Measurements from ENCODE around the gene PLEKHG5. TPM values are rescaled to one million over a fixed set of nuclear protein-coding genes. Genes with fewer than 3 reads are reported as not detected.
"Not testable (repeated sequence)": the region's sequence is repeated elsewhere in the genome, so short reads cannot be mapped to it uniquely, and the experiment has no call there.

The PLEKHG5 gene
- total RNA-seq, 1 donor from 2014 or later: 17.2 TPM

DNA sequence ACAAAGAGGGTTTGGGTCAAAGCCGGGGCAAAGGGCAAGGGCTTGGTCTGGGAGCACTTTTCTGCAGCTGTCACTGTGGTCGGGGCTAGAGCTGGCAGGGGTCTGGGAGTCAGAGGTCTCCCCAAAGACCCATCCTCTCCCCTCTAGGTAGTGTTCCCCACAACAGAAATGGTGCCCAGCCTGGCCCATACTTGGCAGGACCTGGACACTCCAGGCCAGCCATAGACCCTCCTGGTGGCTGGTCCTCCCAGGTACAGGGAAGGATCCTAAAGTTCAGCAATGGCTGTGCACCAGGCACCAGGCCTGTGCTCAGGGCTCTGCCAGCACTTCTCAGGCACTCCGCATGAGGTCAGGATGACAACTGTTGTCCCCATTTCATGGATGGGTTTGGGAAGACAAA lies 55.9 kb downstream of the PLEKHG5 start:
- intact Hi-C loops (cut with DNase I): loop anchor here (10.0 kb wide), 2 partner anchors 71 to 191 kb away; partner anchors contain the start of gene HES3
- no peaks in the 10 kb centered on the region for H3K36me3 ChIP-seq
- peaks cover 9% of the 10 kb centered on the region for H3K4me1 ChIP-seq
- TF ChIP-seq, protein P1, sequence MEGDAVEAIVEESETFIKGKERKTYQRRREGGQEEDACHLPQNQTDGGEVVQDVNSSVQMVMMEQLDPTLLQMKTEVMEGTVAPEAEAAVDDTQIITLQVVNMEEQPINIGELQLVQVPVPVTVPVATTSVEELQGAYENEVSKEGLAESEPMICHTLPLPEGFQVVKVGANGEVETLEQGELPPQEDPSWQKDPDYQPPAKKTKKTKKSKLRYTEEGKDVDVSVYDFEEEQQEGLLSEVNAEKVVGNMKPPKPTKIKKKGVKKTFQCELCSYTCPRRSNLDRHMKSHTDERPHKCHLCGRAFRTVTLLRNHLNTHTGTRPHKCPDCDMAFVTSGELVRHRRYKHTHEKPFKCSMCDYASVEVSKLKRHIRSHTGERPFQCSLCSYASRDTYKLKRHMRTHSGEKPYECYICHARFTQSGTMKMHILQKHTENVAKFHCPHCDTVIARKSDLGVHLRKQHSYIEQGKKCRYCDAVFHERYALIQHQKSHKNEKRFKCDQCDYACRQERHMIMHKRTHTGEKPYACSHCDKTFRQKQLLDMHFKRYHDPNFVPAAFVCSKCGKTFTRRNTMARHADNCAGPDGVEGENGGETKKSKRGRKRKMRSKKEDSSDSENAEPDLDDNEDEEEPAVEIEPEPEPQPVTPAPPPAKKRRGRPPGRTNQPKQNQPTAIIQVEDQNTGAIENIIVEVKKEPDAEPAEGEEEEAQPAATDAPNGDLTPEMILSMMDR (IDR thresholded peaks at IDR 0.05): no peak
- no peak for TF ChIP-seq POLR2A (IDR thresholded peaks at IDR 0.05)
- TF ChIP-seq POLR2AphosphoS5 (IDR thresholded peaks at IDR 0.05; ENCODE audit: insufficient read depth in 1 of 2, low read depth in 1 of 2): no peak
- no peak overlapping the region for H3K27ac ChIP-seq
- H3K27me3 ChIP-seq: no peaks in the 10 kb centered on the region
- H3K4me3 ChIP-seq: no peak overlapping the region
- H3K9me3 ChIP-seq: no peaks in the 10 kb centered on the region
- DNase-seq (ENCODE audit: extremely low spot score in 2 of 2): no peak

DNA sequence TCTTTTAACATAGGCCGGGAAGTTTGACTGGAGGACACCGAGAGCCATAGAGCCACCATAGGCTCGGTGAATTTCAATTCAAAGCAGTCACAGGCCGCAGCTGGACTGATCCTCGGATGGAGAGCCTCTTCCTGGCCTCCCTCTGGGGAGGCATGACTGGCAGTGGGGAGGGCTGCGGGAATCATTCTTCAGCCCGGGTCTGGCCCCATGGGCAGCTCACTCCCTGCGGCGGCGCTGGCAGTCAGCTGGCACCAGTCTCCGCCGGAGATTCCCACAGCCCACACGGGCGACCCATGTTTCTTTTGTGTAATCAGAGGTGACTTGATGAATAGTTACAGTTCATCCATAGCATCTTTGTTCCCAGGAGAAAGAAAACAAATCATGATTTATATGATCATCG lies 56.3 kb downstream of the PLEKHG5 start:
- DNase-seq (ENCODE audit: extremely low spot score in 2 of 2): no peak
- H3K4me1 ChIP-seq: peaks cover 4% of the 10 kb centered on the region
- no peak overlapping the region for H3K27ac ChIP-seq
- H3K4me3 ChIP-seq: no peak overlapping the region
- H3K27me3 ChIP-seq: no peaks in the 10 kb centered on the region
- no peaks in the 10 kb centered on the region for H3K9me3 ChIP-seq
- H3K36me3 ChIP-seq: no peaks in the 10 kb centered on the region
- TF ChIP-seq, protein P1 (IDR thresholded peaks at IDR 0.05): no peak
- TF ChIP-seq POLR2AphosphoS5 (IDR thresholded peaks at IDR 0.05; ENCODE audit: insufficient read depth in 1 of 2, low read depth in 1 of 2): no peak
- no peak for TF ChIP-seq POLR2A (IDR thresholded peaks at IDR 0.05)
- intact Hi-C loops (cut with DNase I): loop anchor here (10.0 kb wide), 2 partner anchors 70 to 190 kb away; partner anchors contain the start of gene HES3

DNA sequence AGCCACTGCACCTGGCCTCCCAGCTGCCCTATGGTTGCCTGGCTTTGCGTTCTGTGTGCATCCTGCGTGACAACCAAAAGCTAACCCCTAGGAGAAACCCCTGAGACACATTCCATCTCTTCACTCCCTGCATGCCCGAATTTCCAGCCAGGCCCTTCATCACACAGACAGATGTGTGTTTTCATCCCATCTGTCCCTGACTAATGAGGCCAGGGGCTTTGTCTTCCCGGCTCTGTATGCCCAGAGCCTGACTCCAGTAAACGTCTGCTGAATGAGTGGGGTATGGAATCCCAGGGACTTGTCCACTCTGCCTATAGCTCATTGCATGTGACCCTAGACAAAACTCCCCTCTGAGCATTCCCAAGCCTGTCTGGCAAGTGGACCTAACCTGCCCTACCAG lies 57.3 kb downstream of the PLEKHG5 start:
- no peaks in the 10 kb centered on the region for H3K4me1 ChIP-seq
- H3K9me3 ChIP-seq: no peaks in the 10 kb centered on the region
- TF ChIP-seq POLR2A (IDR thresholded peaks at IDR 0.05) (no peak), POLR2AphosphoS5 (IDR thresholded peaks at IDR 0.05; ENCODE audit: insufficient read depth in 1 of 2, low read depth in 1 of 2) (no peak)
- TF ChIP-seq, protein P1 (IDR thresholded peaks at IDR 0.05): no peak
- no peak overlapping the region for H3K27ac ChIP-seq
- no peak overlapping the region for H3K4me3 ChIP-seq
- H3K36me3 ChIP-seq: no peaks in the 10 kb centered on the region
- H3K27me3 ChIP-seq: no peaks in the 10 kb centered on the region
- intact Hi-C loops (cut with DNase I): loop anchor here (10.0 kb wide), 2 partner anchors 69 to 189 kb away; partner anchors contain the start of gene HES3
- no peak for DNase-seq (ENCODE audit: extremely low spot score in 2 of 2)

DNA sequence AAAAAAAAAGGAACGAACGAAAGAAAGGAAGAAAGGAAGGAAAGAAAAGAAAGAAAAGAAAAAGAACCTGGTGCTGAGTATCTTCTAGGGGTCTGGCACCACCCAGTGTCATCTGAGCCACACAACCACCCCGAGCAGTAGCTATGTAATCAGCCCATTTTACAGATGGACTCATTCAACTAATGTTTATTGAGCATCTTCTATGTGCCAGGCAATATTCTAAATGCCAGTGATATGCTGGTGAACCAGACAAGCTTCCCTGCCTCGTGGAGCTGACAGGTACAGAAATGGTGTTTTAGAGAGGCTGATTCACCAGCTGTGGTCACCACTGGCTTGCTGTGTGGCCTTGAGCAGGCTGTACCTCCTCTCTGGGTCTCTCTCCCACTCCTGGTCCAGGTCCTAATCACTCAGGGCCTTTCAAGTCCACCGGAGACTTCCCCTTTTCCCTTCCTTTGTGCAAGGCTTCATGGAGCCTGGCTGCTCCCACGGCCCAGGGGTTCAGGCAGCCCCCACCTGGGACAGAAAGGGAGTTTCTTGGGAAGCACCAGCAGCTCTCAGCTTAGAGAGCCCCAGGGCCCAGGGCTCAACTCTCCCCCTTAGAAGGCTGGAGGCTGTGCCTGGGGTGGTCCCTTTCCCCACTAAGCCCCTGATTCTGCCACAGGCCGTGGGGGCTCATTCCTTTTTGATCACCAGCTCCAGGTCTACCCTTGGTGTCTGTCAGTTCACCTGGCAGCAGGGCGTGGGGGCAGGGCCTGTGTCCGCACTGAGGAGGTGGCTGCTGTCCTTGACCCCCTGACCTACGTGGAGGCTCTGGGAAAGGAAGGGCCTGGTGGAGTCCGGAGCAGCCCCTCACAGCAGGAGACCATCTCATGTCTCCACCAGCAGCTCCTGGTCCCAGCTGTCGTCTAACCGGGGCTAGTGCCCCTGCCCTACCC lies 59.6 kb downstream of the PLEKHG5 start:
- not testable (repeated sequence) for H3K36me3 ChIP-seq; H3K4me1 ChIP-seq; H3K9me3 ChIP-seq; DNase-seq (ENCODE audit: extremely low spot score in 2 of 2); H3K27ac ChIP-seq; H3K4me3 ChIP-seq; H3K27me3 ChIP-seq
- intact Hi-C loops (cut with DNase I): loop anchor here (10.0 kb wide), 2 partner anchors 67 to 187 kb away; partner anchors contain the start of gene HES3

DNA sequence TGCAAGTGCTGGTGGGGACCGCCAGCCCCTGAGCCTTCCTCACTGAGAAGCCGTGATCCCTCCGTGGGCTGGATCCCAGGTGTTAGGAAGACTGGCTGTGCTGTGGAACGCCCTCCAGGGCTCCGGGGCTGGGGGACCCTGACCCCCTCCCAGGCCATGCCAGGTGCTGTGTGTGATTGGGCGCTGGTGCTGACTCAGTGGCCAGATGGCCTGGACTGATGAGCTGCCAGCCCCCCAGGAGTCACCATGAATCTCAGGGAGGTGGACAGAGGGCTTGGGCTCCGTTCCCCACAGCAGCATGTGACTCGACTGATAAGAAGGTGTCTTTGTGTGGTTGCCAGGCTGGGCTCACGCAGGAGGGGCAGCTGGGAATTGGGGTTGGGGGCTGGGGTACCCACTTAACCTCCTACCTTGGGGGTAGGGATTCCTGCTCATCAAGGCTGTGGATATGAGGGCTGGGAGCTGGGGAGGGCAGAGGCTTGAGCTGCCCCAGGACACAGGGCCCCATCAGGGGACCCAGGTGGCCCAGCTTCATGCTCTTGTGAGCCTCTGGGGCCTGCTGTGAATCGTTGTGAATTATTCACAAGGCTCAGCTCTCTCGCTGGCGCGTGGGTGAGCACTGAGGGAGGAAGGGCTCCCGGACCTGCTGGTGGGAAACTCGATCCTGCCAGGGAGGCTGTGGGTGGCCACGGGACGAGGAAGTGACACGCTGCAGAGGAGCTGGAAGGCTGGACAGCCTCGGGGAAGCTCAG lies 61.6 kb downstream of the PLEKHG5 start:
- H3K4me1 ChIP-seq: peaks cover 18% of the 10 kb centered on the region
- H3K4me3 ChIP-seq; H3K9me3 ChIP-seq; H3K36me3 ChIP-seq; H3K27me3 ChIP-seq; H3K27ac ChIP-seq; DNase-seq (ENCODE audit: extremely low spot score in 2 of 2): not testable (repeated sequence)
- intact Hi-C loops (cut with DNase I): loop anchor here (10.0 kb wide), 2 partner anchors 65 to 185 kb away; partner anchors contain the start of gene HES3

DNA sequence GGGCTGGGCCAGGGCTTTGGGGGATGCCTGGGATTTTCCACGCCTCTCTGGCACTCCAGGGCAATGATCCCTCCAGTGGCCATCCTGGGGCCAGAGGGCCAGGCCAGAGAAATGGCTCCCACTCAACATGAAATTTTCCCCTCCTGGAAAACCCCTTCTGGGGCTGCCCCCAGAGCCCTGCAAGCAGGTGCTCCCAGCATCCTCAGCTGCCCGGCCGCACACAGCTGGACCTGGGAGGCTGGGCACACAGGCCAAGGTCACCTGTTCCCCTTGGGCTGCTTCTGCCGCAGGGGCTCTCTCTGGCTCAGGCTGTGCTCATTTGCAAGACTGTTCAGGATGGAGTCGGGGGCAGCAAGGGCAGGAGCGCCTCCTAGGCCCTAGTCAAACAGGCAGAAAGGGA lies 63.0 kb downstream of the PLEKHG5 start:
- H3K4me3 ChIP-seq; H3K27ac ChIP-seq; DNase-seq (ENCODE audit: extremely low spot score in 2 of 2); H3K9me3 ChIP-seq; H3K36me3 ChIP-seq; intact Hi-C loops (cut with DNase I): not testable (repeated sequence)
- H3K4me1 ChIP-seq: peaks cover 28% of the 10 kb centered on the region
- peaks cover 12% of the 10 kb centered on the region for H3K27me3 ChIP-seq

All from vagina (tissue), 2 donors.